ENCODE data around the gene TRIM29.
"Not testable (repeated sequence)": the region's sequence is repeated elsewhere in the genome, so short reads cannot be mapped to it uniquely, and the experiment has no call there.

The TRIM29 gene, protein sequence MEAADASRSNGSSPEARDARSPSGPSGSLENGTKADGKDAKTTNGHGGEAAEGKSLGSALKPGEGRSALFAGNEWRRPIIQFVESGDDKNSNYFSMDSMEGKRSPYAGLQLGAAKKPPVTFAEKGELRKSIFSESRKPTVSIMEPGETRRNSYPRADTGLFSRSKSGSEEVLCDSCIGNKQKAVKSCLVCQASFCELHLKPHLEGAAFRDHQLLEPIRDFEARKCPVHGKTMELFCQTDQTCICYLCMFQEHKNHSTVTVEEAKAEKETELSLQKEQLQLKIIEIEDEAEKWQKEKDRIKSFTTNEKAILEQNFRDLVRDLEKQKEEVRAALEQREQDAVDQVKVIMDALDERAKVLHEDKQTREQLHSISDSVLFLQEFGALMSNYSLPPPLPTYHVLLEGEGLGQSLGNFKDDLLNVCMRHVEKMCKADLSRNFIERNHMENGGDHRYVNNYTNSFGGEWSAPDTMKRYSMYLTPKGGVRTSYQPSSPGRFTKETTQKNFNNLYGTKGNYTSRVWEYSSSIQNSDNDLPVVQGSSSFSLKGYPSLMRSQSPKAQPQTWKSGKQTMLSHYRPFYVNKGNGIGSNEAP

GRCh38 chr11:120137611-120138521, at the start of gene TRIM29:
Gene TRIM29, minus strand, starts transcription at chr11:120138113. Its CDS starts 82 bp downstream, at chr11:120138031.
- DNase-seq (ENCODE audit: low read depth in 2 of 2): no peak

- DNase-seq (ENCODE audit: low read depth in 2 of 2): no peak
Measured at GRCh38 chr11:120186774-120187591, 49.1 kb upstream of the TRIM29 start.

DNA sequence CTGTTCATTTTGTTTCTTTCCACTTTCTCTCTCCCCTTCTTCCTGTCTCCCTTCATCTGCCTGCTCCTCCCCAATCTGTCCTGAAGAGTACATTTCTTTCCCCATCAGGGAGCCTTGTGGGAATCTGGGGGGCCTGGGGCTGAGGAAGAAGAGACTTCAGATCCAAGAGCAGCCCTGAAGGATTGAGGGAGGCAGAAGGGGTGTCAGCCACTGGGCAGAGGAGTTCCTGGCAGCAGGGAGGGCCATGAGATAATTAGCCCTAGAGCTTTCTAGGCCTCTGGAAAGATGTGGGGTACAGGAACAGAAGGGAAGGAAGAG, 48.5 kb upstream of the TRIM29 start:
- no peak for DNase-seq (ENCODE audit: low read depth in 2 of 2)

- no peak for DNase-seq (ENCODE audit: low read depth in 2 of 2)
Measured at GRCh38 chr11:120185706-120186455, 48.0 kb upstream of the TRIM29 start.

DNA sequence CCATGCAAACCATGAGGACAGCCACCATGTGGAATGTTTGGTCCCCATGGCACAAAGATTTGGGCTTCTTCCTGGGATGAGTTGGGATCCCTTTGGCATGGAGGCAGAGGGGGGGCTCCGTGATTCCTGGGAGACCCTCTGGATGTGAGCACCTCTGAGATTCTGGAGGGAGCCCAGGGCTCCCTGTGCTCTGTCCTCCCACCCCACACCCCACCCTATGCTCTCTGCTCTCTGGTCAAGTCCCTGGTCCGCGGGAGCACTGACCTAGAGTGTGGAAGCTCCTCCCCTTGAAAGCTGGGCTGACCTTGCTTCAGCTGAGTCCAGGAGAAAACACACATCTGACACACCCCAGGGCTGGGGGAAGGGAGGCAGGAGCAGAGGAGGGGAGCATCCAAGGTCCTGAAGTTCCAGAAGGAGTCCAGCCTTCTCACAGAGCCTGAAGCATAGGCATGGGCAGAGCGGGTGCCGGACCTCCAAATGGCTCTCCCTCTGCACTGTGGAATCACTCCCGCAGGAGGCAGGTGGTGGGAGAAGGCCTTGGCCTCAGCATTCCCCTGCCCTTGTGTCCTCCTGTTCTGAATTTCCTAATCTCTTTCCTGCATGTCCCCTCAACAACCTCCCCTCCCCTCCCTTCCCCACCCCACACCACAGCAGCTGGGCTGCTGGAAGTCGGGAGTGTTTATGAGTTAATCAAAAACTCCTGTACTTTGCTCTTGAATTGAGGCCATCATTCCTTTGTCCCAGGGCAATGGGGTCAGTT, 47.2 kb upstream of the TRIM29 start:
- DNase-seq (ENCODE audit: low read depth in 2 of 2): no peak

DNA sequence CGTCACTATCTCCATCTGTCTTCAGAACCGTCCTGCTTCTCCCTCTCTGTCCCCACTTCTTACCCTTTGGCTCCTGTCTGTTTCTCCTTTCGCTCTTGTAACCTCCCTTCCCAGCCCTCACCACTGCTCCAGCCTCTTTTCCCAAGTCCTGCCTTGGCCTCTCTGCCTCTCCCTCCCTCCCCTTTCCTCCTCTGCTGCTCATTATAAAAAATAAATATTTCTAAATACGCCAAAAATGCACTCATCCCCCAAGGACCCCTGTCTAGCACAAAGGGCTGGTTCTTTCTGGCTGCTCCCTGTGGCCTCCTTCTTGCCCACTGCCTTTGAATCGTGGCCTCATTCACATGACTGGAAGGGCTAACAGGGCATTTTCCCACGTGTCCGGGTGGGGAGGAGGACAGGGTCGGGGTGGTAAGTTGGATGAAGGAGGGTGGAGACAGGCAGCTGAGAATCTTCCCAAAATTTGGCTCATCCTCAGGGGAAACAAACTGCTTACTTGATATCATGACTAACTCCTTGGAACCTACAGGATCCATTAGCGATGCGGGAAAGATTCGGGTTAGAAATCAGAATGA, 46.5 kb upstream of the TRIM29 start:
- DNase-seq (ENCODE audit: low read depth in 2 of 2): no peak

- DNase-seq (ENCODE audit: low read depth in 2 of 2): no peak
Measured at GRCh38 chr11:120183701-120184141, 45.8 kb upstream of the TRIM29 start.

DNA sequence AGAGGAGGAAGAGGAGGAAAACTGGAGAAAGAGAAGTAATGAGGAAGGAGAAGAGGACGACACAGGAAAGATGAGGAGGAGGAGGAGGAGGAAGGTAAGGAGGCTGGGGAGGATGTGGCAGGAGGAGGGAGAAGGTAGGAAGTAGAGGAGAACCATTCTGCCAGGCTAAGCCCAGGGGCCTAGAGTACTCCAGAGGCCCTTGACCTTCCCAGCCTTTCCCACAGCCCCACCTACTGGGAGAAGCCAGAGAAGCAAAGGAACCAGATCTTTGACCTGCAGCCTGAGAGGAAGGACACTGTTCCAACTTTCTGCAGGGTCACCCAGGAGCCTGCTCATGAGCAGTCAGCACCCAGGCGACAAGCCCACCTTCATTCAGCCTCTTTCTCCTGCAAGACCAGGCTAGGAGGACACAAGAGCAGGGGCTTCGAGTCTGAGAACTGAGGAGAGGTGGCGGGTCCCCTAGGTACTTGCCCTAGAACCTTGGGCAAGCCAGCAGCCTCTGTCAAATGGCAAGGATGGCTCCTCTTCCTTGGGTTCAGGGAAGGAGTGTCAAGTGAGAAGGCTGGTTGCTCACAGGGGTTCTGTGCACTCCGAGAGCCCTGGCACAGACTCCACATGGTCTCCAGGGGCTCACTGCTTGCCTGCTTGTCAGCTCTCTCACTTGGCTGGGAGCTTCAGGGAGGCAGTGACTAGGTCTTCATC, 45.0 kb upstream of the TRIM29 start:
- no peak for DNase-seq (ENCODE audit: low read depth in 2 of 2)

DNA sequence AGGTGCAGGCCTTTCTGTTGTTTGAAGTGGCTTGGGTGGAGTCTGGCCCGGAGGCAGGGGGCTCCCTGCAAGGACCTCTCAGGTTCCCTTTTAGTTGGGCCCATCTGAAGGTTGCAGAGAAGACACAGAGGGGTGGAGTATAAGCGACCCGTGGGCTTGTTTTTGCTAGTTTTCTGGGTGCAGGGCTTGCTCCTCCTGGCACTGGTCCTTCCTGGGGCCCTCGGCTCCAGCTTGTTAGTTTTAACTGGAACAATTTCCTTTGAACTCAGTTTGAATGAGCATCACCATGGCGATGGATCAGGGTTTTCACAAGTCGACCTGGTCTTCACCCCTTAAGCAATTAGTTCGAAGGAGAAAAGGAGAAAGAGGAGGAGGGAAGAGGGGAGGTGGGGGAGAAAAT, 44.5 kb upstream of the TRIM29 start:
- no peak for DNase-seq (ENCODE audit: low read depth in 2 of 2)

DNA sequence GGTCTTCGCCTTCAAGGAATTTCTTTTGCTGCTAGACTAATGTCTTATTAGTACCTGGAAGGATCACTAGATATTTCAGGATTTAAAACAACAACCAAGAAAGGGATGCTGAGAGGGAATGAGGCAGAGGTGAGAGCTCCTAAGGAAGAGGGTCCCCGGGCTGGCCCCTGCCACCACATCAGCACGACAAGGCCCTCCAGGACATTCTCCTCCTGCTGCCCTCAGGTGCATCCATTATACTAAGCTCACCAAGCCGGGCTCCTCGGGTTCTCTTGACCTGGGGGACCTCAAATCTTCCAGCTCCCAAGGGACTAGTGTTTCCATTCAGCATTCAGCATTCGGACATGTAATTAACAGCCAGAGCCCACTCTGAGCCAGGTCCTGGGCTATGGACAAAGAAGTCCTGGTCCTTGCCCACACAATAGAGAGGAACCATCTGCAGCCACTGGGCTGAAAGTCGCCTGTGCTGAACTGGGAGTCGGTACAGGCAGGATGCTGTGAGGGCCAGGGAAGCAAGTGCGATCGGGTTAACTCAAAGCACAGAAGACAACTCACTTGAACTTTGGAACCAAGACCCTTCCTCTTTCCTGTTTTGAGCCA, 43.6 kb upstream of the TRIM29 start:
- no peak for DNase-seq (ENCODE audit: low read depth in 2 of 2)

DNA sequence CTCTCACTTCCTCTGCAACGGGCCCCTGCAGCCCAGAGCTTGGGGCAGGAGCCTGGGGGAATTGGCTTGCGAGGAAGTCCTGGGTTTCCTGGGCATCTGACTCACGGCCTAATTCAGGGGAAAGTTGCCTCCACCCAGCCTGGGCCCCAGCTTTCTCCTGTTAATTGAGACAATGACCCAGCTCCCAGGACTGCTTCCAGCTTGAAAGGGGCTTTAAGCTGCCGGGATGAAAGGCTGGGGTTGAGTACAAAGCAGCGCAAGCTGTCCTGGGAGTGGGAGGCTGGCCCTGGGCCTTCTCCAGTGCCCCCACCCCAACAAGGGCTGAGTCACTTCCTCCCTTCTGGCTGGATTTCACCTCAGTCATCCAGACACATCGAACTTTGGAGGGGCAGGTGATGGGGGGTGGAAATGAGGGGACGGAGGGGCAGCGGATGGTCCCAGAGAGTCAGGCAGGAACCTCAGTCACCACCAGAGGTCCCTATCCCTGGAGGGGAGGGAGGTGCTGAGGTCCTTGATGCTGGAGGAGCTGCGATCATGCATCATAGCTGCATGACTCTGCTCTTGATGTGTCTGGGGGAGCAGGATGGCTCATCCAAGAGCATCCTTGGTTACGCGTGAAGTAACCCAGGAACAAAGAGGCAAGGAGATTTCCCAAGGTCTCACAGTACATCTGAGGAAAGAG, 42.8 kb upstream of the TRIM29 start:
- DNase-seq (ENCODE audit: low read depth in 2 of 2): no peak

DNA sequence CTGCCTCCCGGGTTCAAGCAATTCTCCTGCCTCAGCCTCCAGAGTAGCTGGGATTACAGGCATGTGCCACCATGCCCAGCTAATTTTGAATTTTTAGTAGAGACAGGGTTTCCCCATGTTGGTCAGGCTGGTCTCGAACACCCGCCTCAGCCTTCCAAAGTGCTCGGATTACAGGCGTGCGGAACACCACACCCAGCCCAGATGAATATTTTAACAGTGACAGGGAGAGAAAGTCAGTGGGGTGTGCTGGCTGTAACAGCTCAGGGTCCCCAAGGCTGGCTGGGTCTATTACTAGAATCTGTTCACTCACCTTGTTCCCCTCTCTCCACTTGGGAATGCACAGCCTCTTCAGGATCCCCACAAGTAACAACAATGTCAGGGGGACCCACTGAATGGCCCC, 42.1 kb upstream of the TRIM29 start:
- DNase-seq (ENCODE audit: low read depth in 2 of 2): not testable (repeated sequence)

GRCh38 chr11:120179057-120179672, 41.3 kb upstream of the TRIM29 start:
- no peak for DNase-seq (ENCODE audit: low read depth in 2 of 2)

DNA sequence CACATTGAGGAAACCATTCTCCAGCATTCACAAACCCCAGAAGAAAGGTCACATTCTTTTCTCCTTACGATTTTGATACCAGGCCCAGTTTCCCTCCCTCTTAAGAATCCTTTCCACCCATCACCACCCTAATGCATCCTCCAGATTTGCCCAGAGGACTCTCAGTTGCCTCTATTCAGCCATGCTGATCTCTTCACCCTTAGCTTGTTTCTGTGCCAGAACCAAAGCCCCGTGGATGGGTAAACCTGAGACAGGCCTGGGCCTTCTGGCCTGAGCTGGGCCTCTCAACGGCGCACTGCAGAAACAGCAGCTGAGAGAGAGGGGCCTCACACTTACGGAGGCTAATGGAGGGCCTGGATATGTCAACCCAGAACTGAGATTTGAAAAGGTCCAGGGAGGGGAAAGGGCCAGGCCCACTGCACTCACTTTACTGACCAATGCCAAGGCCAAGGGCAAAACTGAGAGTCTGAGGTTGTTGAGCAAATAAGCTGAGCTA, 40.7 kb upstream of the TRIM29 start:
- no peak for DNase-seq (ENCODE audit: low read depth in 2 of 2)

DNA sequence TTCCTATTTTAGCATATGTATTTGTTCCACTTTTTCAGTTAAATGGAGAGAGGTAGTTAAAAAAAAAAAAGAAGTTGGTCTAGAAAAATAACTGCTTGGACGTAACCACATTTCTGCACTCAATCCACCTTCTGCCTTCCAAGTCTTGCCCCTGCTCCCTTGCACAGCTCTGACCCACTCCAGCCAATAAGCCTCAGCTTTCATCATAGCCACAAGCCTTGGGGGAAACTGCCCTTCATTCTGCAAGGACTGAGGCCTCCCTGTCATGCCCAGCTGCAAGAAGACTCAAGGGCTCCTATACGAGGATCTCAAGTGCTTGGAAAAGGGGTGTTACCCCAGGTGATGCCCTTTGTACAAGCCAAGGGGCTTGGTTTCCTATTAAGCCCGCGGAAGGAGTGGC, 37.0 kb upstream of the TRIM29 start:
- no peak for DNase-seq (ENCODE audit: low read depth in 2 of 2)

DNA sequence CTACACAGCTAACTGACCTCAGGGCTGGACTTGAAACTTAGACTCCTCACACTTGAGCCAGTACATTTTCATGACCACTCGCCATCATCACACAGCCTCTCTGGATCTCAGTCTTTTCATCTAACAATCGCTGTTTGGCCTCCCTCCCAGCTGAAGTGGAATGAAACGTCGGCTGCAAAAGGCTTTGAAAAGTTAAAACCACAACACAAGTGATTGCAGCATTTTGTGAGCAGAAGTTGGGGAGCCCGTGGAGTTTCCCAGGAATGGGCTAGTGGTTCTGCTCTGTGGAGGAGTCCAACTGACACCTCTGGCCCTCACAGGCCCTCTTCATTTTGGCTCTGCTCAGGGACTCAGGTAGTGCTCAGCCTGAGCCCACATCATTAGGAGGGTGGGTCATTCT, 35.9 kb upstream of the TRIM29 start:
- DNase-seq (ENCODE audit: low read depth in 2 of 2): no peak

DNA sequence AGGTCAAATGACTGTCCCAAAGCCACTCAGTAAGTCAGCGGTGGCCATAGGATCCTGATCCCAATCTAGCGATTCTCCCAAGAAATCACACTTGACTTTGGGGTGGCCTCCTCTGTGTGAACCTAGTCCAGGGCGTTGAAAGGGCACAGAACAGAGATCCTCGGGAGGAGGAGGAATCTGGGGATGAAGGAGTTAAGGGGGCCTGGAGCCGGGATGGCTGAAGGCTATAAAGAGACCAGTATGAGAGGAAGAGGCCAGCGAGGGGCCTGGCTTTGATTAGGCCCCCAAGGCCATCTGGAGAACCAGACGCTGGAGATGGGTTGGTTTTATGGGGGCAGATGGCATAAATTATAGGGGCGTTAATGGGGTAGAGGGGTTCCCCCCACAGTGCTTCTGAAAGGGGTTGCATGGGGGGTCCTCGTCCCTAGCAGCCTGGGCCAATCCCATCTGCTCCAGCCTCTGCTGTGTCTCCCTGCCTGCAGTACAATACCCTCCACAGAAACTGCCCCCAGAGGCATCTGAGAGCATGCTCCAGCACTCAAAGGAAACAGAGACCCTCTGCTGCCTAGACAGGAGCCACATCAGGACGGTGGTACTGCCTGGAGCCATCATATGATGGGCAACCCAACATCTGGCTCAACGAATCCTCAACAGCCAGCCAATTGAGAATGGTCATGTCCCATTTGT, 35.2 kb upstream of the TRIM29 start:
- no peak for DNase-seq (ENCODE audit: low read depth in 2 of 2)
